GM12878 (cell line): Measurements from ENCODE around the gene TMPRSS7. TPM values are rescaled to one million over a fixed set of nuclear protein-coding genes. Genes with fewer than 3 reads are reported as not detected.

Experiments
- BRCA1 ChIP-seq: IDR thresholded peaks from 2 replicates; pipeline ENCODE4 v1.6.1; 2011; ENCODE audit warnings: low read depth, low read length, improper control_type of control experiment
- CBFB ChIP-seq: IDR thresholded peaks from 2 replicates; pipeline ENCODE4 v1.6.1; 2016; ENCODE audit warnings: antibody characterized with exemption, low read depth
- CBX3 ChIP-seq: fragments of 200-600 bp; sonication (generic); IDR thresholded peaks from 2 replicates; pipeline ENCODE4 v1.6.1; 2016; ENCODE audit warnings: low read depth, borderline replicate concordance
- CEBPB ChIP-seq, 2 experiments: fragments of 150-350 bp in 1 of 2; IDR thresholded peaks; 2 replicates each; pipeline ENCODE4 v1.6.1; 2012 to 2014; ENCODE audit warnings: low read depth in 2 of 2, low read length in 2 of 2, borderline replicate concordance in 1 of 2, inconsistent platforms in 1 of 2
- CREB1 ChIP-seq: IDR thresholded peaks from 2 replicates; pipeline ENCODE4 v1.6.1; 2012; ENCODE audit warnings: low read depth, mild to moderate bottlenecking, inconsistent platforms
- CREM ChIP-seq: IDR thresholded peaks from 2 replicates; pipeline ENCODE4 v1.6.1; 2014; ENCODE audit warnings: antibody characterized with exemption, low read depth
- IRF3 ChIP-seq: fragments of 450-650 bp; IDR thresholded peaks from 2 replicates; pipeline ENCODE4 v1.6.1; 2014; ENCODE audit warnings: mild to moderate bottlenecking
- IRF4 ChIP-seq: IDR thresholded peaks from 2 replicates; pipeline ENCODE4 v1.6.1; 2011; ENCODE audit warnings: low read depth, low read length
- KLF5 ChIP-seq: fragments of 450-650 bp; IDR thresholded peaks from 2 replicates; pipeline ENCODE4 v1.6.1; 2014; ENCODE audit warnings: mild to moderate bottlenecking; ENCODE audit not compliant: partially characterized antibody
- LARP7 ChIP-seq: fragments of 450-650 bp; IDR thresholded peaks from 2 replicates; pipeline ENCODE4 v1.6.1; 2017; ENCODE audit warnings: mild to moderate bottlenecking
- MTA3 ChIP-seq: IDR thresholded peaks from 2 replicates; pipeline ENCODE4 v1.6.1; 2012; ENCODE audit warnings: low read length, inconsistent platforms, borderline replicate concordance
- NBN ChIP-seq: fragments of 450-650 bp; IDR thresholded peaks from 2 replicates; pipeline ENCODE4 v1.6.1; 2016
- NFIC ChIP-seq: IDR thresholded peaks from 2 replicates; pipeline ENCODE4 v1.6.1; 2012; ENCODE audit warnings: low read depth, mild to moderate bottlenecking, inconsistent platforms, low read length, moderate library complexity
- POU2F2 ChIP-seq: IDR thresholded peaks from 3 replicates; pipeline ENCODE4 v1.6.1; 2011; ENCODE audit warnings: low read depth, mild to moderate bottlenecking, low read length, borderline replicate concordance
- RELB ChIP-seq: fragments of 450-650 bp; IDR thresholded peaks from 2 replicates; pipeline ENCODE4 v1.6.1; 2017; ENCODE audit warnings: low read depth, mild to moderate bottlenecking, moderate library complexity
- RFX5 ChIP-seq: IDR thresholded peaks from 2 replicates; pipeline ENCODE4 v1.6.1; 2011; ENCODE audit warnings: low read depth, low read length, improper control_type of control experiment
- SIN3A ChIP-seq: IDR thresholded peaks from 2 replicates; pipeline ENCODE4 v1.6.1; 2012; ENCODE audit warnings: low read depth, low read length, improper control_type of control experiment
- SMC3 ChIP-seq: IDR thresholded peaks from 2 replicates; pipeline ENCODE4 v1.6.1; 2011; ENCODE audit warnings: low read length, improper control_type of control experiment, borderline replicate concordance
- SREBF1 ChIP-seq: IDR thresholded peaks from 2 replicates; pipeline ENCODE4 v1.6.1; 2012; ENCODE audit warnings: mild to moderate bottlenecking, low read length
- TCF7 ChIP-seq: IDR thresholded peaks from 2 replicates; pipeline ENCODE4 v1.6.1; 2014; ENCODE audit warnings: antibody characterized with exemption, borderline replicate concordance
- ZBTB4 ChIP-seq: fragments of 450-650 bp; formaldehyde crosslinking; IDR thresholded peaks from 2 replicates; pipeline ENCODE4 v1.4.0; 2022; ENCODE audit warnings: mild to moderate bottlenecking, moderate library complexity
- ZNF217 ChIP-seq: fragments of 450-650 bp; IDR thresholded peaks from 2 replicates; pipeline ENCODE4 v1.6.1; 2017; ENCODE audit warnings: antibody characterized with exemption, mild to moderate bottlenecking
- polyA plus RNA-seq, 11 experiments: library from polyadenylated mRNA; depleted of rRNA in 4 of 11; unstranded in 6 of 11; stranded (reverse) in 5 of 11; fragments of >200 nt; fragmentation: Nextera tagmentation in 4 of 11; fragmentation: Illumina TruSeq in 1 of 11; extraction: Ambion mirVana in 4 of 11; extraction: Trizol in 1 of 11; gene quantifications; 1 replicate in 1 of 11; 2 replicates in 10 of 11; pipeline versions ENCODE4 v1.2.1 to v1.2.3, GENCODE V29; 2011 to 2016; ENCODE audit warnings: inconsistent platforms in 2 of 11, missing spikeins in 2 of 11, low read depth in 1 of 11
- total RNA-seq, 4 experiments: library from RNA; depleted of rRNA in 3 of 4; stranded (reverse); fragments of >200 nt in 3 of 4; fragmentation: Illumina TruSeq in 1 of 4; extraction: Trizol in 1 of 4; gene quantifications; 2 replicates each; pipeline versions ENCODE4 v1.2.1 to v1.2.3, GENCODE V29; 2013 to 2021
- TF ChIP-seq, protein P1 (sequence below): IDR thresholded peaks from 2 replicates; pipeline ENCODE4 v1.6.1; 2012; ENCODE audit warnings: mild to moderate bottlenecking, low read depth, low read length

The TMPRSS7 gene
- total and polyA plus RNA-seq, 10 of the 15 experiments (the other 5 are each of a cell fraction or from before 2014, with no cell fraction given): 0.03 TPM; not detected in 9

- TF ChIP-seq ZBTB4 (CRISPR knock-in tag): peak; percentile 80
- 0 out of 2 replicates have a peak, but pooled peaks have one; percentile 25 for TF ChIP-seq ZNF217
- TF ChIP-seq SIN3A: no peak
- TF ChIP-seq RFX5: no peak
- TF ChIP-seq MTA3: no peak; the same call in 1 of the 2 replicates
- no peak for TF ChIP-seq CEBPB (IDR thresholded peaks at IDR 0.05; ENCODE audit: borderline replicate concordance in 1 of 2, low read depth in 2 of 2, low read length in 2 of 2)
- no peak for TF ChIP-seq SREBF1
- no peak for TF ChIP-seq SMC3
- peak; percentile 94 for TF ChIP-seq RELB
- peak; percentile 12; the same call in 1 of the 3 replicates for TF ChIP-seq POU2F2
- 0 out of 2 replicates have a peak, but pooled peaks have one; percentile 25 for TF ChIP-seq CBFB
- peak; percentile 89 for TF ChIP-seq CREB1
- peak; percentile 34 for TF ChIP-seq KLF5
- TF ChIP-seq NFIC: peak; percentile 73
- peak; percentile 83 for TF ChIP-seq IRF4
- peak; percentile 68 for TF ChIP-seq CREM
- TF ChIP-seq TCF7: no peak; the same call in 1 of the 2 replicates
- peak; percentile 57 for TF ChIP-seq NBN
- no peak for TF ChIP-seq CBX3
- no peak for TF ChIP-seq BRCA1
- TF ChIP-seq LARP7: no peak
- TF ChIP-seq, protein P1, sequence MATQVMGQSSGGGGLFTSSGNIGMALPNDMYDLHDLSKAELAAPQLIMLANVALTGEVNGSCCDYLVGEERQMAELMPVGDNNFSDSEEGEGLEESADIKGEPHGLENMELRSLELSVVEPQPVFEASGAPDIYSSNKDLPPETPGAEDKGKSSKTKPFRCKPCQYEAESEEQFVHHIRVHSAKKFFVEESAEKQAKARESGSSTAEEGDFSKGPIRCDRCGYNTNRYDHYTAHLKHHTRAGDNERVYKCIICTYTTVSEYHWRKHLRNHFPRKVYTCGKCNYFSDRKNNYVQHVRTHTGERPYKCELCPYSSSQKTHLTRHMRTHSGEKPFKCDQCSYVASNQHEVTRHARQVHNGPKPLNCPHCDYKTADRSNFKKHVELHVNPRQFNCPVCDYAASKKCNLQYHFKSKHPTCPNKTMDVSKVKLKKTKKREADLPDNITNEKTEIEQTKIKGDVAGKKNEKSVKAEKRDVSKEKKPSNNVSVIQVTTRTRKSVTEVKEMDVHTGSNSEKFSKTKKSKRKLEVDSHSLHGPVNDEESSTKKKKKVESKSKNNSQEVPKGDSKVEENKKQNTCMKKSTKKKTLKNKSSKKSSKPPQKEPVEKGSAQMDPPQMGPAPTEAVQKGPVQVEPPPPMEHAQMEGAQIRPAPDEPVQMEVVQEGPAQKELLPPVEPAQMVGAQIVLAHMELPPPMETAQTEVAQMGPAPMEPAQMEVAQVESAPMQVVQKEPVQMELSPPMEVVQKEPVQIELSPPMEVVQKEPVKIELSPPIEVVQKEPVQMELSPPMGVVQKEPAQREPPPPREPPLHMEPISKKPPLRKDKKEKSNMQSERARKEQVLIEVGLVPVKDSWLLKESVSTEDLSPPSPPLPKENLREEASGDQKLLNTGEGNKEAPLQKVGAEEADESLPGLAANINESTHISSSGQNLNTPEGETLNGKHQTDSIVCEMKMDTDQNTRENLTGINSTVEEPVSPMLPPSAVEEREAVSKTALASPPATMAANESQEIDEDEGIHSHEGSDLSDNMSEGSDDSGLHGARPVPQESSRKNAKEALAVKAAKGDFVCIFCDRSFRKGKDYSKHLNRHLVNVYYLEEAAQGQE: no peak
- TF ChIP-seq IRF3: no peak
Measured at GRCh38 chr3:112115161-112115739, 80.7 kb downstream of the TMPRSS7 start (continued).
